GM12891 (cell line): ENCODE measurements around the gene TCEA2.

Experiments
- PAX5 ChIP-seq: IDR thresholded peaks from 2 replicates; pipeline ENCODE4 v1.6.1; 2011; ENCODE audit warnings: low read length, moderate library complexity, mild to moderate bottlenecking; ENCODE audit not compliant: insufficient read depth, severe bottlenecking
- POLR2A ChIP-seq: IDR thresholded peaks from 2 replicates; pipeline ENCODE4 v1.6.1; 2011; ENCODE audit warnings: low read depth, low read length, control low read depth
- POLR2AphosphoS5 ChIP-seq: IDR thresholded peaks from 2 replicates; pipeline ENCODE4 v1.6.1; 2011; ENCODE audit warnings: low read depth, low read length, control low read depth
- POU2F2 ChIP-seq: IDR thresholded peaks from 2 replicates; pipeline ENCODE4 v1.6.1; 2011; ENCODE audit warnings: low read depth, mild to moderate bottlenecking, control low read depth, low read length, moderate library complexity
- SPI1 ChIP-seq: IDR thresholded peaks from 2 replicates; pipeline ENCODE4 v1.6.1; 2011; ENCODE audit warnings: low read depth, low read length, control low read depth
- TAF1 ChIP-seq: IDR thresholded peaks from 2 replicates; pipeline ENCODE4 v1.6.1; 2011; ENCODE audit warnings: low read depth, low read length, control low read depth

GRCh38 chr20:64015635-64016034 is 47.4 kb upstream of the TCEA2 start:
- TF ChIP-seq POLR2A (no peak), POLR2AphosphoS5 (no peak), TAF1 (no peak), SPI1 (no peak), PAX5 (no peak), POU2F2 (no peak)
